GM20000 (cell line): Measurements from ENCODE around the gene ADCY3.

Source experiments
- DNase-seq: peaks from one replicate; pipeline ENCODE4 v3.0.0; 2012; ENCODE audit warnings: low spot score
- CTCF ChIP-seq: IDR thresholded peaks from 2 replicates; pipeline ENCODE4 v1.5.1; 2012; ENCODE audit warnings: mild to moderate bottlenecking, control low read depth; ENCODE audit errors: extremely low read depth, missing control alignments

Gene ADCY3

GRCh38 chr2:24853046-24853445 lies 67.0 kb downstream of the ADCY3 start:
- DNase-seq, result no peak
- TF ChIP-seq CTCF, result no peak

- DNase-seq, result no peak
- TF ChIP-seq CTCF, result no peak
These were observed 67.5 kb downstream of the ADCY3 start for GRCh38 chr2:24852431-24853020.

- no peak for DNase-seq
- no peak for TF ChIP-seq CTCF
These were observed 68.0 kb downstream of the ADCY3 start for GRCh38 chr2:24852026-24852425.

GRCh38 chr2:24850944-24851343 lies 69.1 kb downstream of the ADCY3 start:
- no peak for TF ChIP-seq CTCF
- DNase-seq, result no peak

- DNase-seq, result no peak
- TF ChIP-seq CTCF, result no peak
These were observed 74.3 kb downstream of the ADCY3 start for GRCh38 chr2:24845691-24846090.

- DNase-seq, result no peak
- no peak for TF ChIP-seq CTCF
These were observed 75.9 kb downstream of the ADCY3 start for GRCh38 chr2:24844023-24844685.

- TF ChIP-seq CTCF, result no peak
- no peak for DNase-seq
These were observed 76.6 kb downstream of the ADCY3 start for GRCh38 chr2:24843330-24843860.
